Measurements from ENCODE around the gene FKBP2.

The FKBP2 gene

DNA sequence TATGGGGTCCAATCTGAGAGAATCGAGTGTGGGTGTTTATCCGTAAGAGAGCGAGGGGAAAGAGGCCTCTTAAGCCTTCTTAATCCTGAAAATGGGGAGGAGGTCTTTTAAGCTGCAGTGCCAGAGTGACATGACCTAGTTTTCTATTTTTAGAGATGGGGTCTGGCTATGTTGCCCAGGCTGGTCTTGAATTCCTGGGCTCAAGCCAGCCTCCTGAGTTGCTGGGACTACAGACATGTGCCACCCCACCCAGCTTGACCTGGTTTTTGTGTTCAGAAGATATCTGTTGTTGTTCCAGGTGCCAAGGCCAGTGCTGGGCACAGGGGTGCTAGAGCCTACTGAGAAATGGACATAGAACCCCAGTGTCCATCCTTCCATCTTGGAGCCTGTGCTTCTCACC is 42.2 kb downstream of the FKBP2 start:
- no peak for DNase-seq

DNA sequence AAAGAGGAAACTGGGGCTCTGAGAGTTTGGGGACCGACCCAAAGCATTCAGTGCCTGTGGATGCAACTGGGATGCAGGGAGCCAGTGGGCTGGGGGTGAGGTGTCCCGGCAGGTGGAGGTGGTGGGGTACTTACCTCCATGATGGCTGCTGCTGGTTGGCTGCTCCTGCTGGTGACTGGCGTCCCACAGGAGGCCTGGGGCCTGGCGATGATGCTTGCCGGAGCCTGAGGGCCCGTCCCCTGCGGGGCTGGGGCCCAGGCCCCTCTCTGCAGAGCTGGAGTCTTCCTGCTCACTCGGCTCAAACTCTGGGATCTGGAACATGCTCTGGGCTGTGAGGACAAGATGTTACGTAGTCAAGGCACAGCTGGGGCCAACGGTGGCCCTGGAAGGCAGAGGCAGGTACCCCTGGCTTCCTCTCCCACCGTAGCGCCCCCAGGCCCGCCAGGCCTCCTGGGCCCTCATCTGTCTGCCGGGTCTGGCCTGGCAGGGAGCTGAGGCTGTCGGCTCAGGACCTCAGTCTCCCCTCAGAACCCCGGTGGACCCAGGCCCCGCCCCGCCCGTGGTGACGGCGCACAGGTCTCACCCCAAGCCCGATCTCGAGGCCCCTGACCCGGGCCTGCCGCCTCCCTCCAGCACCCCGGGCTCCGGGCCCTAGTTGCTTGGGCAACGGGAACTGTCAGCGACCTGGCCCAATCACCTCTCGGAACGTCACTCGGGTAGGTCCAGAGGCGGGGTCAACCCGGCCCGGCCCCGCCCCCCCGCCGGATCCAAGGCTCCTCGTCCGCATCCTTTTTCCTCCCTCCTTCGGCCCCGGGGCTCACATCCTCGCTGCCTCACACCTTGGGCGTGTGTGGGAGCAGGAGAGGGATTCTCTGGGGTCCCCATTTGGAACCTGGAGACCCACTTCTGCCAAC is 43.4 kb downstream of the FKBP2 start, which contains the start of gene BAD:
TSS of gene BAD (minus strand) at position 618 of the 914 bp plus-strand sequence. CDS start at position 321, 297 bp downstream.
- DNase-seq: peak; percentile 55 to 98 (median 94)

DNA sequence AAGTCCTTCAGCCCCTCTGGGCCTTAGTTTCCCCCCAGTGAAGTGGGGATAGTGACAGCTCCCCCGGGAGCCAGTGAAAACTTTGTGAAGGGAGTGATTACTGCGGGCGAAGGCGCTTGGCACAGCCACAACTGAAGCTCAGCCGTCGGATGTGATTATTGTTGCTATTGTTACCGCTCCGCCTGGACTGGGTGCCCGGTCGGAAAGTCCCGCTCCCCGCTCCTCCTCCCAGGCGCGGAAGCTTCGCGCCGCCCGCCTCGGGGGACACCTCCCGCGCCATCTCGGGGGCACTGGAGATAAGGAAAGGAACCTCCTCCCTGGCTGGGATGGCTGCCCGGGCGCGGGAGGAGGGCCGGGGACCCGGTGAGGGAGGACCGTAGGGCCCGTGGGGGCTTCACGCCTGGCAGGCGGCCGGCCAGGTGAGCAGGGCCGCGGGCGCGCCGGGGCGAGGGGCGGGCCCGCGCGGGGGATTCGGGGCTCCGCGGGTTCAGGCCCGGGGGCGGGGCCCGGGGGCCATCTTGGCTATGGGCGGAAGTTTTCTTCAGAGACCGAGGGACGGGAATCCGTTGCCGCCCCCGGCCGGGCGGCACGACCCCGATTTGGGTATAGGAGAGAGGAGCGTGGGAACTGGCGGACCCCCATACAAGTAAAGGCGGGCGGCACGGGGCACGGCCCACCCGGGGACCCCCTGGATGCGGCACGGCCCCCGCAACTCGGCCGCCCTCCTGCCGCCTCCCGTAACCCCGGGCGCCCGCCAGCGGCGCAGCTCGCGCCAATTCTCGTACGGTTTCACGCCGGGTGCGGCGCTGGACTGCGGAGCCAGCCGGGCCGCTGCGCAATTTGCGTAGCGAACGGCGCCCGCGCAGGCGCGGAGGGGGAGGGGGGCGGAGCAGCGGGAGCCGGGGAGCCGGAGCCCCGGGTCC is 44.3 kb downstream of the FKBP2 start, which contains the start of gene GPR137:
TSS of gene GPR137 (plus strand) at position 887 of the 923 bp plus-strand sequence. CDS start 677 bp downstream, outside the sequence.
- peak in 57 of 58 donors; percentile 67 to 95 (median 88) for DNase-seq

DNA sequence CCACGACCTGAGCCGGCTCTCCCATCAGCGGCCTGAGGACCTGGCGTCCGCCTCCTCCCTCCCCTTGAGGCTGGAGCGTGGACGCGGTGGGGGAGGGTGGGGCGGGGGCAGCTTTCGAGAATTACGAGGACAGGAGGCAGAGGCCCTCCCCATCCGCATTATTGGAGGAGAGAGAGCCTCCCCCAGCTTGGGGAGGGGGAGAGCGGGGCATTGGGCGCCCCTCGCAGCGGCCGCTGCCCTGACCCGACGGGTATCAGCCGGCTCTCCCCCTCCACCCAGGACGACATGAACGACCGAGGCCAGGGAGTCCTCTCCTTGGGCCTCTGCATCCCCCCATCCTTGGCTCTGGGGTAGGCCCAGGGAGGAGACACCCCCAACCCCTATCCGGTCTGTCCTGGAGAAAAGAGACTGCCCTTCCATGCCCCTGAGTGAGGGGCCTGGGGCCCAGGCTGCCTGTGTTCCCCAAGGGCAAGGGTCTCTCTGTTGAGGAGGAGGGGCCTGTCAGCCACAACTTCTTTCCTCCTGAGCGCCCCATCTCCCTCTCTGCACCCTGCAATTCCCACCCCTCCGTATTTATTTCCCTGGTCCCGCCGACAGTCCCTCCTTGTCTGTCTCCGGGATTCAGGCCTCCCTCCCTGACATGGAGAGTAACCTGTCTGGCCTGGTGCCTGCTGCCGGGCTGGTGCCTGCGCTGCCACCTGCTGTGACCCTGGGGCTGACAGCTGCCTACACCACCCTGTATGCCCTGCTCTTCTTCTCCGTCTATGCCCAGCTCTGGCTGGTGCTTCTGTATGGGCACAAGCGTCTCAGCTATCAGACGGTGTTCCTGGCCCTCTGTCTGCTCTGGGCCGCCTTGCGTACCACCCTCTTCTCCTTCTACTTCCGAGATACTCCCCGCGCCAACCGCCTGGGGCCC is 45.2 kb downstream of the FKBP2 start:
- peak in 1 of 58 donors; percentile 22 for DNase-seq

DNA sequence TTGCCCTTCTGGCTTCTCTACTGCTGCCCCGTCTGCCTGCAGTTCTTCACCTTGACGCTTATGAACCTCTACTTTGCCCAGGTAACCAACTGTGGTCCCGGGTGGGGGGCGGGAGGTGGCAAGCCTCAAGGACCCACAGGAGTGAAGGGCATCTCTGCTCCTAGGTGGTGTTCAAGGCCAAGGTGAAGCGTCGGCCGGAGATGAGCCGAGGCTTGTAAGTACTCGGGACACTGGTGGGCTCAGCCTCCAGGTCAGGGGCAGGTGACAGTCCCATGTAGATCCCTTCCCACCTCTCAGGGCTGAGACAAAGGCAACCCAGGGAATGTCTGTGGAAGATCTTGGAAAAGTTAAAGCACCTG is 45.9 kb downstream of the FKBP2 start:
- no peak for DNase-seq

DNA sequence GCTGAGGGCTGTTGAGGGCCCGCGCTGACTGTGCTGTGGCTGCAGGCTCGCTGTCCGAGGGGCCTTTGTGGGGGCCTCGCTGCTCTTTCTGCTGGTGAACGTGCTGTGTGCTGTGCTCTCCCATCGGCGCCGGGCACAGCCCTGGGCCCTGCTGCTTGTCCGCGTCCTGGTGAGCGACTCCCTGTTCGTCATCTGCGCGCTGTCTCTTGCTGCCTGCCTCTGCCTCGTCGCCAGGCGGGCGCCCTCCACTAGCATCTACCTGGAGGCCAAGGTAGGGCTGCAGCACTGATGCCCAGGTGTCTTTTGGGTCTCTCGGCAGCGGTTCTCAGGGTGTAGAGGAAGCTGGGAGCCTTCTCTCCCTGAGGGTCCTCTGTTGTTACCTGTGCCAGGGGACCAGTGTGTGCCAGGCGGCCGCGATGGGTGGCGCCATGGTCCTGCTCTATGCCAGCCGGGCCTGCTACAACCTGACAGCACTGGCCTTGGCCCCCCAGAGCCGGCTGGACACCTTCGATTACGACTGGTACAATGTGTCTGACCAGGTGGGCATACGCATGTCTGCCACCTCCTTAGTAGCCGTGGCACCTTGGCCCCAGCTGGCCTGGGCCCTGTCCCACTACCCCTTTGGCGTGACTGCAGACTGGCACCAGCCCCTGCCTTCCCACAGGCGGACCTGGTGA is 46.9 kb downstream of the FKBP2 start:
- DNase-seq: no peak

DNA sequence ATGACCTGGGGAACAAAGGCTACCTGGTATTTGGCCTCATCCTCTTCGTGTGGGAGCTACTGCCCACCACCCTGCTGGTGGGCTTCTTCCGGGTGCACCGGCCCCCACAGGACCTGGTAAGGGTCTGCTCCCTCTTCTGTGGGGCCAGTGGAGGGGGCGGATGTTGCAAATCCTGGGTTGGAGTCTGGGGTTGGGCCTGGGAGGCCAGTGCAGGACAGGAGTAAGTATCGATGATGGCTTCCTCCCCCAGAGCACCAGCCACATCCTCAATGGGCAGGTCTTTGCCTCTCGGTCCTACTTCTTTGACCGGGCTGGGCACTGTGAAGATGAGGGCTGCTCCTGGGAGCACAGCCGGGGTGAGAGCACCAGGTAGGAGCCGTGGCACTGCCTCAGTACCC is 47.5 kb downstream of the FKBP2 start:
- no peak for DNase-seq

DNA sequence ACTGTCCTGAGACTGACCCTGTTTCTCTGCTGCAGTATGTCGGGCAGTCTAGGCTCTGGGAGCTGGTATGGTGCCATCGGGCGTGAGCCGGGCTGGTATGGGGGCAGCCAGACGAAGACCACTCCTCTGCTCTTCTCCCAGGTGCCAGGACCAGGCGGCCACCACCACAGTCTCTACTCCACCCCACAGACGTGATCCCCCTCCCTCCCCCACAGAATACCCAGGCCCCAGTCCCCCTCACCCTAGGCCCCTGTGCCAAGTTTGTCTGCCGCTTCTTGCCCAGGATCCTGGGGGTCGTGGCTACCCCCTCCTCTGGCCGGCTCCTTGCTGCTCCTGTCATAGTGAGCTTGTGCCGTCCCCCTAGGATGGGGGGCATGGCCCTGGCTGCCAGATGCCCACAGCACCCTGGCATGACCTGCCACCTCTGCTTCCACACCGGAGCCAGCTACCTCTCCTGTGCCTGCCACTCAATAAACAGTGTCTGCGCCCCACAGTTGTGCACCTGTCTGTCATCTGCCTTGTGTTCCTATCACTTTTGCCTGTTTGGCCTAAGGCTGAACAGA is 48.2 kb downstream of the FKBP2 start:
- no peak for DNase-seq

DNA sequence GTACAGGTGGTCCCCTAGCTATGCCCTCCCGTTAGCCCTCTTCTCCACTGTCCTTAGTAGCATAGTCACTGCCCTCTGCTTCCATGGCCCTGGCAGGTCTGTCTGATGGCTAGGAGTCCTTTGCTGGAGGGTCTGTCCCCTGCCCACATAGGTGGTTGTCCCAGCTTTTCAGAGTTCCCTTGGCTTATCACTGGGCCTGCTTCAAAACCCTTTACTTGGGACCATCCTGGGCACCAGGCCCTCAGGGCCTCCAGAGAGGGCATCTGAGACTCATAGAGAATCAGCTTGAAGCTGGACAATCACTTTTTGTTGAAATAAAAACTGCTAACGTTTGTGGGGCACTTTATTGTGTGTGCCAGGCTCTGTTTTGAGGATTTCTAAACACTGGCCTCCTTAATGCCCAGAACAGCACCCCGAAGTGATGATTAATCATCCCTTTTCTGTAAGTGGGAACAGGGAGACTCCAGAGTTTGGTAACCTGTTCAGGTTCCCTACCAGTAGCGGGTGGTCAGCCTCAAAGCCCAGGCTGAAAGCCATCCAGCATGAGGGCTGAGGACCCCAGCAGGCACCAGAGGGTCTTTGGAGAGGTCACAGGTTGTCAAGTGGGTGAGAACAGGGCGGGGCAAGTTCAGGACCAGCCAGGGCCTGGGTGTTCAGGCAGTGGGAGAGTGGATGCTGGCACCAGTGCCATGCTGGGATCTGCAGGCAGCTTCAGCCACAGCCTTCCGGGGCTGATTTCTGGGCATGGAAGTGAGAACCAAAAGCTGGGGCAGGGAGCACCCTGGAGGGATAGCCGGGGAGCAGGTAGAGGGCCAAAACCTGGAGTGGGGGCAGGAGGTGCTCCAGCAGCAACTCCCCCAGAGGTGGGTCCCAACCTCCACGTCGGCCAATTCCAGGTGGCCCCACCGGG is 49.7 kb downstream of the FKBP2 start:
- no peak for DNase-seq

DNA sequence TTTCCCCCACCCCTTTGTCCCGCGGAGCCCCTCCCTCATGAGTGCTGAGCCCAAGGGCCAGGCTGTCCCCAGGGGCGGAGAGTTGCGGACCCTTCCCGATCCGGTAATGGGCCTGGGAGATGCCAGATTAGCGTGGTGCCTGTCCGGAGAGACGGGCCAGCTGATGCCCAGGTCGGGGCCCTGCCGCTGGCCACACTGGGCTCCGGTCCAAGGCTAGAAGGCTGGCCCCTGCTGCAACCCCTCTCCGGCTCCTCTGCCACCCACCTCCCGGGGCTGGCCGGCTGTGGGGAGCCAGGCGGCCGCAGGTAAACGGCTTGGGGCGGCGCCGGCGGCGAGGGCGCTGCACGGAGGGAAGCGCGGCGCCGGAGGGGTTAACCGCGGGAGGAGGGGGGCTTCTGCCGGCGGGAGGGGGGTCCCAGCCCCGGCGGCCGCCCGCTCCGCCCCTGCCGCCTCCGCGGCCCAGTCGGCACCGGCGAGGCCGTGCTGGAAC is 50.4 kb downstream of the FKBP2 start, which contains the start of gene KCNK4:
TSS of gene KCNK4 (plus strand) at position 41 of the 490 bp plus-strand sequence. CDS start 1,717 bp downstream, outside the sequence.
- DNase-seq: no peak

DNA sequence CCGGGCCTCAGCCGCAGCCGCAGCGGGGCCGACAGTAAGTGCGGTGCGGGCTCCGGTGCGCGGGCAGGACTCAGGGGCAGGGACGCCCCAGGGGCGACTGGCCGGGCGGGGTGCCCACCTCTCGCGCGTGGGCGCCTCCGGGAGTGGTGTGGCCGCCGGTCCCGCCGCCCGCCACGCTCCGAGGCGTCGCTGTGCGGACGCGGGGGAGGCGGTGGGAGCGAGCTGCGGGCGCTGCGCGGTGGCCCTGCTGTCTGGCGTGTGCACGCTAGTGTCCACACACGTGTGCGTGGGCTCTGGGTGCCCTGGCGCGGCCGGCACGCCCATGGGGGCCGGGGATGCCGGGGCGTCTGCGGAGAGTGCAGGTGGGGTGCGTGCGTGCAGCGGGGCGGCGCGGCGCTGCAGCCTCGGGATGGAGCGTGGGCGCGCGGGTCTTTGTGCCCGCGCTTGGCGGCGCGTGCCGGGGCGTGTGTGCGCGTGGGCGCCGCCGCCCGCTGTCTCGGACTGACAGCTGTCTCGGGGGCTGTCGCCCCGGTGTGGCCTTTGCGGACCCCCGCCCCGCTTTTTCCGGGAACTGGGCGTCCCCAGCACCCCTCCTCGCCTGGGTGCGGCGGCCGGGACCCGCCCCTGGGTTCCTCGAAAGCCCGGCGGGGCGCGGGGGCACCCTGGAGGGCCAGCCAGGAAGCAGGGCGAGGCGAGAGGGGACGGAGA is 51.0 kb downstream of the FKBP2 start:
- DNase-seq: peak in 2 of 58 donors; percentile 38 to 62

DNA sequence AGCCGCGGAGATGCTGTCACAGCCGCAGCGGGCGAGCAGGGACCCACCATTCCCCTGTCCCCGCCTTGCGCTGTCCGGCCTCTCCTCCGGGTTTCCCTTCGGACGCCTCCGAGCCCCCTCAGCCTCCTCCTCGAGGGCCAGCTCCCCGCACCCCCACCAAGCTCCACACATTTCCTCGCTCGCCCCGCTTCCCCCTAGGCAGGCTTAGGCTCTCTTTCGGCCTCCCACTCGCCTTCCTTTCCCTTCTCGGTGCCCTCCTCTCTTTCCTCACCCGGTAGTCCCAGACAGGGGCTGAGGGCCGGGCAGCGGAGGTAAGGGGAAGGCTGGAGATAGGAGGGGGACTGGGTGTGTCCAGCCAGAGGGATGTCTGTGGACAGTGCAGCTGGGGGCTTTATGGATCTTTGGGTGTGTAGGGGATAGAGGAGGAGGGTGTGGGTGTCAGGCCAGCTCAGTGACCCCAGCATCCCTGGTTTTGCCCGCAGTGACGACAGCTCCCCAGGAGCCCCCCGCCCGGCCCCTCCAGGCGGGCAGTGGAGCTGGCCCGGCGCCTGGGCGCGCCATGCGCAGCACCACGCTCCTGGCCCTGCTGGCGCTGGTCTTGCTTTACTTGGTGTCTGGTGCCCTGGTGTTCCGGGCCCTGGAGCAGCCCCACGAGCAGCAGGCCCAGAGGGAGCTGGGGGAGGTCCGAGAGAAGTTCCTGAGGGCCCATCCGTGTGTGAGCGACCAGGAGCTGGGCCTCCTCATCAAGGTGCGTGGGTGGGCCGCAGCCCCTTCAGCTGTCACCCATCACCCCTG is 51.8 kb downstream of the FKBP2 start:
- peak in 1 of 58 donors; percentile 20 for DNase-seq
